ENCODE measurements around the gene COBLL1.

The COBLL1 gene

DNA sequence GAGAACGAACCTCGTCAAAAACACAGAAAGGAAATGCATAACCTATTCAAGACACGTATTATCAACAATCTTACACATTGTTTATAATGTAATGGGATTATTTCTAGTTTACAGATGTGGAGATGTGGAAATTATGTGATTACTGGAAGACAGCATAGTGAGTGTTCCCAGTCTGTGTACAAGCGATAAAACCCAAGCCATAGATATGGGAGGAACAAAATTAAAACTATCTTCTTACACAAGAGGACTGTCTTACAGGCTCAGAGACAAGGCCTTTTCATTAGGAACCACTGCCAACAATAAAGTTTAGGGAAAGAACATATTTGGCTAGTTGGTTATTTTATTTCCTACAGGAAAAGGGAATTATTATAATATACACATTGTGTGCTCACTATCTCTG is 20.3 kb downstream of the COBLL1 start:
- no peak for ATAC-seq (ENCODE audit: insufficient read depth, low read depth)
- no peak for DNase-seq
- Histone ChIP-seq H4K20me1 (ENCODE audit: insufficient read depth, low read length) (no peaks in the 10 kb centered on the region), H2AFZ (ENCODE audit: low read depth, low read length) (no peak overlapping the region), H3K79me2 (ENCODE audit: insufficient read depth, low read length) (no peaks in the 10 kb centered on the region), H3K9me3 (ENCODE audit: insufficient read depth, low read length, severe bottlenecking) (no peaks in the 10 kb centered on the region), H3K4me3 (ENCODE audit: low read depth in 1 of 2, low read length in 2 of 2) (no peak overlapping the region), H3K36me3 (ENCODE audit: insufficient read depth, low read length) (no peaks in the 10 kb centered on the region), H3K4me2 (ENCODE audit: insufficient read depth, low read length) (no peak overlapping the region), H3K27ac (ENCODE audit: low read length) (no peak overlapping the region), H3K9ac (ENCODE audit: low read depth, low read length) (no peak overlapping the region), H3K4me1 (ENCODE audit: insufficient read depth, low read length) (peaks cover 7% of the 10 kb centered on the region), H3K27me3 (ENCODE audit: insufficient read depth, low read length, poor library complexity) (no peaks in the 10 kb centered on the region)
- TF ChIP-seq, protein P1, sequence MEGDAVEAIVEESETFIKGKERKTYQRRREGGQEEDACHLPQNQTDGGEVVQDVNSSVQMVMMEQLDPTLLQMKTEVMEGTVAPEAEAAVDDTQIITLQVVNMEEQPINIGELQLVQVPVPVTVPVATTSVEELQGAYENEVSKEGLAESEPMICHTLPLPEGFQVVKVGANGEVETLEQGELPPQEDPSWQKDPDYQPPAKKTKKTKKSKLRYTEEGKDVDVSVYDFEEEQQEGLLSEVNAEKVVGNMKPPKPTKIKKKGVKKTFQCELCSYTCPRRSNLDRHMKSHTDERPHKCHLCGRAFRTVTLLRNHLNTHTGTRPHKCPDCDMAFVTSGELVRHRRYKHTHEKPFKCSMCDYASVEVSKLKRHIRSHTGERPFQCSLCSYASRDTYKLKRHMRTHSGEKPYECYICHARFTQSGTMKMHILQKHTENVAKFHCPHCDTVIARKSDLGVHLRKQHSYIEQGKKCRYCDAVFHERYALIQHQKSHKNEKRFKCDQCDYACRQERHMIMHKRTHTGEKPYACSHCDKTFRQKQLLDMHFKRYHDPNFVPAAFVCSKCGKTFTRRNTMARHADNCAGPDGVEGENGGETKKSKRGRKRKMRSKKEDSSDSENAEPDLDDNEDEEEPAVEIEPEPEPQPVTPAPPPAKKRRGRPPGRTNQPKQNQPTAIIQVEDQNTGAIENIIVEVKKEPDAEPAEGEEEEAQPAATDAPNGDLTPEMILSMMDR (IDR thresholded peaks at IDR 0.05; ENCODE audit: borderline replicate concordance, extremely low read depth, low read length, poor library complexity, severe bottlenecking) = no peak
- no peak for TF ChIP-seq EZH2 (IDR thresholded peaks at IDR 0.05; ENCODE audit: borderline replicate concordance, low read depth, low read length, severe bottlenecking)

DNA sequence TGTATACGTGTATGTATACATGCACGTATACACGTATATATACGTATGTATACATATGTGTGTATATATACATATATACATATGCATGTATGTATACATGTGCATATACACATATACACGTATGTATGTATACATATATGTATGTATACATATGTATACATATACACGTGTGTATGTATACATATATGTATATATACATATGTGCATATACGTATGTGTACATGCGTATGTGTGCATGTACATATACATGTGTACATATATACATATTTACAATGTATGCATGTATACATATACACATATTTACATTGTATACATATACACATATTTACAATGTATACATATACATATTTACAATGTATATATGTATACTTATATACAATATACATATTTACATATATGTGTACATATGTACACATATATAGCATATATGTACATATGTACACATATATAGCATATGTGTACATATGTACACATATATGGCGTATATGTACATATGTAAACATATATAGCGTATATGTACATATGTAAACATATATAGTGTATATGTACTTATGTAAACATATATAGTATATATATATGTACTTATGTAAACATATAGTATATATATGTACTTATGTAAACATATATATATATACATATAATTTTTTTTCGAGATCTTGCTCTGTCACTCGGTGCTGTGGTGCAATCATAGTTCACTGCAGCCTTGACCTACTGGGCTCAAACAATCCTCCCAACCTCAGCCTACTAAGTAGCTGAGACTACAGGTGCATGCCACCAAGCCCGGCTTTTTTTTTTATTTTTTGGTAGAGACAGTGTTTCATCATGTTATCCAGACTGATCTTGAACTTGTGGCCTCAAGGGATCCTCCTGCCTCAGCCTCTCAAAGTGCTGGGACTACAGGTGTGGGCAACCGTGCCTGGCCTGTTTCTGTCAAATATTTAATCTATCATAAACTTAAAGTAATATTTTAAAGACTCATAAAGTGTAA is 23.2 kb downstream of the COBLL1 start:
- no peaks in the 10 kb centered on the region for H3K4me1 ChIP-seq (ENCODE audit: insufficient read depth, low read length)
- H3K27me3 ChIP-seq (ENCODE audit: insufficient read depth, low read length, poor library complexity) = no peaks in the 10 kb centered on the region

DNA sequence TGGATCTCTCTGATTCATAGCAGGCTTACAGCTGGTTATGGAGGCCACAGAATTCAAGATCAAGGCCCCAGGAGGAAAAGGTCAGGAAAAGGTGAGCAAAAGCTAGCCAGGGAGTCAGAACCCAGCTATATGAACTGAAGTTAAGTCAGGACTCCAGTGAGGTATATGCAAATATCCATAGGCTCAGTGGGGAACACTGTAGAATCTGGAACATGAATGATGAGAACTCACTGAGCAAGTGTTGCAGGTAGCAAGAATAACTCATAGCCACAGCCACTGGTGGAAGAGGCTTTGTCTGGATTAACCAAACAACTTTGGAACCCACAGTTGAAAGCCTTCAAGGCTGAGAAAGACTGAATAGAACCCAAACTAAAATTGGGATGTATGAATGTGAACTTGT is 24.7 kb downstream of the COBLL1 start:
- Histone ChIP-seq H3K4me2 (ENCODE audit: insufficient read depth, low read length) (no peak overlapping the region), H3K79me2 (ENCODE audit: insufficient read depth, low read length) (no peaks in the 10 kb centered on the region), H3K4me1 (ENCODE audit: insufficient read depth, low read length) (no peaks in the 10 kb centered on the region), H3K36me3 (ENCODE audit: insufficient read depth, low read length) (no peaks in the 10 kb centered on the region), H3K9me3 (ENCODE audit: insufficient read depth, low read length, severe bottlenecking) (no peaks in the 10 kb centered on the region), H3K27ac (ENCODE audit: low read length) (no peak overlapping the region), H3K4me3 (ENCODE audit: low read depth in 1 of 2, low read length in 2 of 2) (no peak overlapping the region), H4K20me1 (ENCODE audit: insufficient read depth, low read length) (no peaks in the 10 kb centered on the region), H2AFZ (ENCODE audit: low read depth, low read length) (no peak overlapping the region), H3K9ac (ENCODE audit: low read depth, low read length) (no peak overlapping the region), H3K27me3 (ENCODE audit: insufficient read depth, low read length, poor library complexity) (no peaks in the 10 kb centered on the region)
- DNase-seq (no peak), ATAC-seq (ENCODE audit: insufficient read depth, low read depth) (no peak)
- TF ChIP-seq, protein P1 (IDR thresholded peaks at IDR 0.05; ENCODE audit: borderline replicate concordance, extremely low read depth, low read length, poor library complexity, severe bottlenecking) = no peak
- no peak for TF ChIP-seq EZH2 (IDR thresholded peaks at IDR 0.05; ENCODE audit: borderline replicate concordance, low read depth, low read length, severe bottlenecking)

More for the DNA sequence above, 23.2 kb downstream of the COBLL1 start:
- ATAC-seq (ENCODE audit: insufficient read depth, low read depth) (no peak), DNase-seq (no peak)
- no peak overlapping the region for H3K4me2 ChIP-seq (ENCODE audit: insufficient read depth, low read length)
- no peak overlapping the region for H3K27ac ChIP-seq (ENCODE audit: low read length)
- no peak overlapping the region for H3K9ac ChIP-seq (ENCODE audit: low read depth, low read length)
- no peaks in the 10 kb centered on the region for H3K79me2 ChIP-seq (ENCODE audit: insufficient read depth, low read length)
- H4K20me1 ChIP-seq (ENCODE audit: insufficient read depth, low read length) = no peaks in the 10 kb centered on the region
- H2AFZ ChIP-seq (ENCODE audit: low read depth, low read length) = no peak overlapping the region
- no peak overlapping the region for H3K4me3 ChIP-seq (ENCODE audit: low read depth in 1 of 2, low read length in 2 of 2)
- no peaks in the 10 kb centered on the region for H3K36me3 ChIP-seq (ENCODE audit: insufficient read depth, low read length)
- H3K9me3 ChIP-seq (ENCODE audit: insufficient read depth, low read length, severe bottlenecking) = no peaks in the 10 kb centered on the region
- no peak for TF ChIP-seq EZH2 (IDR thresholded peaks at IDR 0.05; ENCODE audit: borderline replicate concordance, low read depth, low read length, severe bottlenecking)
- TF ChIP-seq, protein P1 (IDR thresholded peaks at IDR 0.05; ENCODE audit: borderline replicate concordance, extremely low read depth, low read length, poor library complexity, severe bottlenecking) = no peak

All from DND-41 (cell line).